HG03457 (cell line): Measurements from ENCODE around the gene AFAP1L2.
"Not testable (repeated sequence)": the region's sequence is repeated elsewhere in the genome, so short reads cannot be mapped to it uniquely, and the experiment has no call there.

Experiments
- ATAC-seq: cut with Tn5 transposase; IDR thresholded peaks from one replicate; pipeline ENCODE4 v1.9.1; 2021; ENCODE audit warnings: moderate number of reproducible peaks; ENCODE audit not compliant: unreplicated experiment

The AFAP1L2 gene

GRCh38 chr10:114340816-114341215 lies 63.5 kb downstream of the AFAP1L2 start:
- no peak for ATAC-seq

GRCh38 chr10:114337510-114338462 lies 66.5 kb downstream of the AFAP1L2 start:
- ATAC-seq: no peak

GRCh38 chr10:114336823-114337509 lies 67.3 kb downstream of the AFAP1L2 start:
- no peak for ATAC-seq

- ATAC-seq: no peak
Observed at GRCh38 chr10:114335614-114336013, 68.7 kb downstream of the AFAP1L2 start.

- no peak for ATAC-seq
Observed at GRCh38 chr10:114334301-114334700, 70.0 kb downstream of the AFAP1L2 start.

- not testable (repeated sequence) for ATAC-seq
Observed at GRCh38 chr10:114333441-114333840, 70.9 kb downstream of the AFAP1L2 start.

- no peak for ATAC-seq
Observed at GRCh38 chr10:114332301-114333192, 71.8 kb downstream of the AFAP1L2 start.

GRCh38 chr10:114329634-114330365 lies 74.5 kb downstream of the AFAP1L2 start:
- ATAC-seq: no peak

- ATAC-seq: no peak
Observed at GRCh38 chr10:114328874-114329273, 75.4 kb downstream of the AFAP1L2 start.

GRCh38 chr10:114328441-114328812 lies 75.9 kb downstream of the AFAP1L2 start:
- ATAC-seq: no peak

- no peak for ATAC-seq
Observed at GRCh38 chr10:114327537-114328440, 76.5 kb downstream of the AFAP1L2 start.

- no peak for ATAC-seq
Observed at GRCh38 chr10:114326795-114327194, 77.5 kb downstream of the AFAP1L2 start.

GRCh38 chr10:114323023-114323422 lies 81.3 kb downstream of the AFAP1L2 start:
- no peak for ATAC-seq

- no peak for ATAC-seq
Observed at GRCh38 chr10:114322344-114322743, 82.0 kb downstream of the AFAP1L2 start.

- ATAC-seq: no peak
Observed at GRCh38 chr10:114320249-114321116, 83.8 kb downstream of the AFAP1L2 start.

- ATAC-seq: no peak
Observed at GRCh38 chr10:114319406-114320248, 84.7 kb downstream of the AFAP1L2 start.

- no peak for ATAC-seq
Observed at GRCh38 chr10:114316744-114317143, 87.6 kb downstream of the AFAP1L2 start.
